Activated naive CD4-positive, alpha-beta T cell treated with anti-CD3 and anti-CD28 coated beads, Interleukin-2, amount 50 U/mL, for 72 hours (primary cell): ENCODE results near the gene ZNF648. TPM values are rescaled to one million over a fixed set of nuclear protein-coding genes. Genes with fewer than 3 reads are reported as not detected.
A peak's percentile ranks its signal among the peaks of the same experiment; 100 is the strongest.
"Not testable (repeated sequence)": the region's sequence is repeated elsewhere in the genome, so short reads cannot be mapped to it uniquely, and the experiment has no call there.

ENCODE experiments used
- ATAC-seq, 2 donors: fragments of 150-1000 bp; cut with Tn5 transposase; 2 replicates each; pipeline ENCODE4 v1.10.0; 2021; ENCODE audit warnings: mild to moderate bottlenecking in 2 of 2, moderate library complexity in 2 of 2
- DNase-seq, 2 donors: peaks; one replicate each; pipeline ENCODE4 v3.0.0; 2021 to 2022; ENCODE audit warnings: low spot score in 2 of 2
- H3K27ac Mint-ChIP-seq, 2 donors: one replicate each; pipeline ENCODE4 v1.8.0; 2022; ENCODE audit warnings: mild to moderate bottlenecking in 2 of 2, mixed read lengths in 2 of 2
- H3K36me3 Mint-ChIP-seq, 2 donors: one replicate each; pipeline ENCODE4 v1.8.0; 2022; ENCODE audit warnings: mixed read lengths in 2 of 2
- H3K9me3 Mint-ChIP-seq, 2 donors: one replicate each; pipeline ENCODE4 v1.8.0; 2022; ENCODE audit warnings: mixed read lengths in 2 of 2
- total RNA-seq, 2 donors: library from RNA; stranded (reverse); gene quantifications; one replicate each; pipeline ENCODE4 v1.2.3, GENCODE V29; 2022

Gene ZNF648
- total RNA-seq, 2 donors from 2014 or later = 0.12 TPM; not detected in 1

DNA sequence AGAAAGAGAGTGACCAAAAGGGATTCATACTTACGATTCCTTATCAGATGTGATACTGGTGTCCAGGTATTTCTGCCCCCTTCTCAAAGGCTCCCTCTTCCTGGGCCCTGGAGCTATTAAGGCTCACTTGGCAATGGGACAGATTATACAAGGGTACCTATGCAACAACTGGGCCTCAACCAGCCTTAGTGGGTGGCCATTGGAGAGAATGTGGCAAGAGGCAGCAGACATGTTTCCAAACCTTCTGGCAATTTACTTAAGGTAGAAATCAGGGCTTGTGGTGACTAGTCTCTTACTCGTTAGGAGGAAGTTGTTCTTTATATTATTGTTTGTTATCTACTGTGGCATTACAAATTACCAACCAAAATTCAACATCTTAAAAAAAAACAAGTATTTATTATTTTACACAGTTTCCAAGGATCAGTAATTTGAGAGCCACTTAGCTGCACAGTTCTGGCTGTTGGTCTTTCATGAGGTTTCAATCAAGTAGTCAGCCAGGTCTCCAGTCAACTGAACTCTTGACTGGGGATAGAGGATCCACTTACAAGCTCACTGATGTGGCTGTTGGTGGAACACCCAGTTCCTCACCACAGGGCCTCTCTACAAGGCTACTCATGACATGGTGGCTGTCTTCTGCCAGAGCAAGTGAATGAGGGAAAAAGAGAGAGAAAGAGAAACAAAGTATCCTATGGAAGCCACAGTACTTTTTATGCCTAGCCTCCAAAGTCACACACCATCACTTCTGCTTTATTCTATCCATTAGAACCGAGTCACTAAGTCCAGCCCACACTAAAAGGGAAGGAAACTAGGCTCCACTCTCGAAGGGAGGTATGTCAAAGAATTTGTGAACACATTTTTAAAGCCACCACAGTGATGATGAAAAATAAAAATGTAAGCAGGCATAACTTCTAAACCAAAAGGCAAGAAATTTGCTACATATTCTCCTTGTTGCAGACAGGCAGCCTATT, 10.7 kb downstream of the ZNF648 start:
- Mint-ChIP-seq H3K36me3 (no peaks in the 10 kb centered on the region), H3K27ac (no peak overlapping the region), H3K9me3 (peaks cover 0 to 5% of the 10 kb centered on the region in 2 donors)
- DNase-seq (no peak), ATAC-seq (peak in 1 of 2 donors; percentile 18)

DNA sequence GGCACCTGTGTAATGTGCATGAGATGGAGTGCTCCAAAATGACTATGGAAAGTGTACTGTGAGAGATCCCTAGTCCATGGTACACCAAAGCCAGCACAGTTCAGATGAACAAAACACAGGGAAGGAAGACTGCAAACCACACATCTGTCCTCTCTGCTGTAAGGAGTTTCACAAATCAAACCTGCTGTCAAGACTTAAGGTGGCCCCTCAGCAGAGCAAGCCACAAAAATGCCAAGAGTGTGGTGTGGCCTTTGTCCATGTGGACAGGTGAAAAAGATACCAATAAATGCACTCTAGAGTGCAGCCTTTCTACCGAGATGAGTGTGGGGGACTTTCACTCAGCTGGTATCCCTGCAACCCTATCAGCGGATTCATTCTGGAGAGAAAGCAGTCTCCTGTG, 12.9 kb downstream of the ZNF648 start:
- Mint-ChIP-seq H3K9me3 (peaks cover 6 to 10% of the 10 kb centered on the region in 2 donors), H3K27ac (no peak overlapping the region), H3K36me3 (peaks cover 6 to 8% of the 10 kb centered on the region in 2 donors)
- no peak for DNase-seq
- no peak for ATAC-seq

DNA sequence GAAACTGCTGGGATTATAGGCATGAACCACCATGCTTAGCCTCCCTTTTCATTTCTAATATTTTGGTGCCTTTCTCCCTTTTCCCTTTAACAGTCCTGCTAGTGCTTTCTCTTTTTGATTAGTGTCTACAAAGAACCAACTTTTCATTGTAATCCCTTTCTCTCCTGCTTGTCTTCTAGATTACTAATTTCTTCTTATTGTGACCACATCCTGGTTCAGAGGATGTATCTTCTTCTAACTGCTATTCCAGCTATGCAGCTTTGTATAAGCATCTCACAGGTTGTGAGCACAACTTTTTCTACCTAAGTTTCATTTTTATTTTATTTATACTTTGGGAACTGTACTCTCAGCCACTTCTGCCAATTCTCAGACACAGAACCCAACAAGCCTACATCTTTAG, 14.7 kb downstream of the ZNF648 start:
- Mint-ChIP-seq H3K36me3 (peaks cover 6 to 8% of the 10 kb centered on the region in 2 donors), H3K27ac (peak overlapping the region in 1 of 2 donors; percentile 73), H3K9me3 (peaks cover 6 to 13% of the 10 kb centered on the region in 2 donors)
- DNase-seq (no peak), ATAC-seq (peak; percentile 59 to 95)

DNA sequence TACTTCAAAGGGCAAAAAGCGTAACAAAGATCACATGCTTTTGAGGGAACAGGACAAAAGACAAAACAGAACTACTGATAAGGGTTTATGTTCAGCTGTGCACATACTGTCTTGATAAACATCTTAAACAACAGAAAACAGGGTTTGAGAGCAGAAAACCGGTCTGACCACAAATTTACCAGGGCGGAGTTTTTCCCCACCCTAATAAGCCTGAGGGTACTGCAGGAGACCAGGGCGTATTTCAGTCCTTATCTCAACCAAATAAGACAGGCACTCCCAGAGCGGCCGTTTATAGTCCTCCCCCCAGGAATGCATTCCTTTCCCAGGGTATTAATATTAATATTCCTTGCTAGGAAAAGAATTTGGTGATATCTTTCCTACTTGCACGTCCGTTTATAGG, 16.0 kb downstream of the ZNF648 start:
- H3K9me3 Mint-ChIP-seq = peaks cover 6 to 16% of the 10 kb centered on the region in 2 donors
- not testable (repeated sequence) for ATAC-seq, DNase-seq, H3K27ac Mint-ChIP-seq, H3K36me3 Mint-ChIP-seq

DNA sequence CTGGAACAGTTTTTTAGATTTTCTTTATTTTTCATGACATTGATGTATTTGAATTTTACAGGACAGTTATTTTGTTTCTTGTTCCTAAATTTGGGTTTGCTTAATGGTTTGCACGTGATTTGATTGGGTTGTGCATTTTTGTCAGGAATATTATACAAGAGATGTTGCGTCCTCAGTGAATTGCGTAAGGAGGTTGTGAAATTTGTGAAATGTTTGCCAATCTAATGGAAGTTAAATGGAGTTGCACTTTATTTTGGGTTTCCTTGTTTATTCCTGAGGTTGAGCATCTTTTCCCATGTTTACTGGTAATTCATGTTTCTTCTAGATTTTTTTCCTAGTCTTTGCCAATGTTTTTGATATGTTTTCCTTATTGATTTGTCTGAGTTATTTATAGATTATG, 19.9 kb downstream of the ZNF648 start:
- H3K27ac Mint-ChIP-seq = no peak overlapping the region
- no peak for DNase-seq
- peaks cover 6 to 13% of the 10 kb centered on the region in 2 donors for H3K9me3 Mint-ChIP-seq
- H3K36me3 Mint-ChIP-seq = peaks cover 6 to 16% of the 10 kb centered on the region in 2 donors
- ATAC-seq = no peak

DNA sequence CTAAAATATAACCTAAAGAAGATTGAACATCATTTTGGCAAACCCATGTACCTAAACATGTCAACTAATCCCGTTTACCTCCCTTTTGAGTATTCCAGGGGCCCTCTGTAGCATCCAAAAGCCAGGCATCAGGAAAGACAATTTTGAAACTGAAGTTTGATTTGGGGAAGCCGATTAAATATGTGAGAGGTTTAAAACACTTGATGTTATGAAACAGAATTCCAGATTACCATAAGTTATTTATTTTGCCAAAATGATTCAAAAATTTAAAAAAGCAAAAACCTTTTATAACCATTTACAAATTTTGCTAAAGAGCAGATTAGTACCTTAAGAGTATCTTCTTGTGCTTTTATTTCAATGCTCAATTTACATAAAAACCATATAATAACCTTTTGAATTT, 23.3 kb downstream of the ZNF648 start:
- ATAC-seq = no peak

DNA sequence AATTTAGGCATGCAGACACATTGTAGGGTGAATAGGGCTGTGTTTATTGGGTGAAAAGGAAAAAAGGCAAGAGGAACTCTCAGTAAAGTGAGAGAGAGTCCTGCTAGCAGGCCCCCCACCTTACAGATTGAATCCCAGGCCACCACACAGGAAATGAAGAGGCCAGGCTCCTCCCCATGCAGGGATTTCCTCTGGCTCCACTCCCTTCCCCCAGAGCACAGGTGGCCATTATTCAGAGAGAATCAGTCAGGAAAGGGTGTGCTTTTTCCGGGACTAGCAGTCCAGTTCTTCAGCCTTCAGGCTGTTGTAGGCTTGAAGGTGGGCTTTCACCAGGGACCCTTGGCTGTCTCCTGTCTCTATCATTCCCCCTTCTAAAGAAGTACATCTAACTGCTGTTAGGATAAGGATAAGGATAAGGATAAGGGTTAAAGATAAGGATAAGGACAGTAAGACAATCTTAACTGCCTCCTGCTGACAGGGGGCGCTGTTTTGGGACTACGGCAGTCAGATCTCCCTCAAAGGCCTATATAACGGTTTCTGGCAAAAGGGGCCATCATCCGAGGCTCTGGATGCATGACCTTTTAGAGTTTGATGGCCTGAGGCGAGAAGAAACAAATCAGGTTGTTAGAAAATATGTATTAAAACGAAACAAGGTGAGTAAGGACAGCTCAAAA, 26.3 kb downstream of the ZNF648 start:
- ATAC-seq (no peak), DNase-seq (peak in 1 of 2 donors; percentile 25)
- Mint-ChIP-seq H3K27ac (peak overlapping the region in 1 of 2 donors; percentile 65), H3K9me3 (peaks cover 0 to 3% of the 10 kb centered on the region in 2 donors), H3K36me3 (peaks cover 0 to 7% of the 10 kb centered on the region in 2 donors)

More for the DNA sequence above, 23.3 kb downstream of the ZNF648 start:
- peaks cover 0 to 7% of the 10 kb centered on the region in 2 donors for H3K36me3 Mint-ChIP-seq
- no peak overlapping the region for H3K27ac Mint-ChIP-seq
- DNase-seq = no peak
- peaks cover 0 to 9% of the 10 kb centered on the region in 2 donors for H3K9me3 Mint-ChIP-seq

DNA sequence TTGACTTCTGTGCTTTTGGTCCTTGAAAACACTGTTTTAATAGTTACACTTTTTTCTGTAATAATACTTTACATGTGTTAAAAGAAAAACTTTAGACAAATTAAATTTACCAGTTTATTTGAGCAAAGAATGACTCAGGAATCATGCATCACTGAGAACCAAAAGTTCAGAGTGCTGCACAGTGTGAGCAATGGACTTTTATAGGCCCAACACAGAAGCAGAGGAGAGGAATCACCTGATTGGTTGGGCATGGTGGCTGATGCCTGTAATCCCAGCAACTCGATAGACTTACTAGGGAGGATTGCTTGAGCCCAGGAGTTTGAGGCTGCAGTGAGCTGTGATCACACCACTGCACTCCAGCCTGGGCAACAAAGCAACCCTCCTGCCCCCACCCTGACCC, 29.3 kb downstream of the ZNF648 start:
- Mint-ChIP-seq H3K9me3 (peaks cover 0 to 3% of the 10 kb centered on the region in 2 donors), H3K36me3 (peaks cover 10 to 12% of the 10 kb centered on the region in 2 donors), H3K27ac (no peak overlapping the region)
- DNase-seq (no peak), ATAC-seq (no peak)

DNA sequence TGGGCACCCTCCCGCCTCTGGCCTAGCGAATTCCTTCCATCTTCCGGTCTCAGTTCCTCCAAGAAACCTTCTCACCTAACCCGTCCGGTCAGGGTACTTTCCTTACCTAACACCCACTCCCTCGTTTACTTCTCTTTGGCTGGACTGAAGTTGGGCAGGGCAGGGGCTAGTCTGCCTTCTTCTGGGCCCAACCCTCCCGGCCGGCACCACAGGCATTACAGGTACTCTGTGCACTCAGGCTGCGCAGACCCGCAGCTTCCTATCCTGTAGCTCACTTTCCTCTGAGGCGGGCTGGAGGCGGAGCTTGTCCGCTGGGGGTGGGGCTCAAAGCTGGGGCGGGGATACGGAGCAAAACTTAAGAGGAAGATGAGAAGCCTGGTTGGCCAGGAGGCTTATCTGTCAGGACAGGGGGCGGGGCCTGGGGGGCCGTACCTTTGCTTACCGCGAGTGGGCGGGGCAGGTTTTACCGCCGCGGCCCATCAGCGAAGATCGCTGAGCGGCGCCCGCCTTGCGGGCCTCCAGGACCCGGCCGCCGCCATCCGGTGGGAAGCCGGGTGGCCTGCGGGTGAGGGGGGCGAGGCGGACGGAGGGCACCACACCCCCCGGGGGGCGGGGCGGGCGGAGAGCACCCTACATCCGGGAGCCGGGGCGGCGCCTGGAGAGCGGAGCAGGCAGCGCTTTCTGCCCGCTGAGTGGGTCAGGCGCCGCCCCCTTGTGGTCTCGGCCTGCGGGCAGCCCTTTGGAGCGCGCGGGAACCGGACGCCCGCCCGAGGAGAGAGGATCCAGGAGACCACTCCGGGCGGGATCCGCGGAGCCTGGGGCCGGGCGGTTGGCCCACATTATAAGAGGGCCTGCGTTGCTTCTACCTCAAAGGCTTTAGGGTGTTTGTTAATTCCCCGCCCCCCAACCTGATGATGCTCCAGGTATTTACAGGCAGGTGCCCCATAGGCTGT, 31.9 kb downstream of the ZNF648 start:
- DNase-seq = peak; percentile 97 to 99
- ATAC-seq = peak; percentile 92 to 93
- peak overlapping the region; percentile 93 to 98 for H3K27ac Mint-ChIP-seq
- H3K36me3 Mint-ChIP-seq = peaks cover 9 to 12% of the 10 kb centered on the region in 2 donors
- H3K9me3 Mint-ChIP-seq = no peaks in the 10 kb centered on the region

DNA sequence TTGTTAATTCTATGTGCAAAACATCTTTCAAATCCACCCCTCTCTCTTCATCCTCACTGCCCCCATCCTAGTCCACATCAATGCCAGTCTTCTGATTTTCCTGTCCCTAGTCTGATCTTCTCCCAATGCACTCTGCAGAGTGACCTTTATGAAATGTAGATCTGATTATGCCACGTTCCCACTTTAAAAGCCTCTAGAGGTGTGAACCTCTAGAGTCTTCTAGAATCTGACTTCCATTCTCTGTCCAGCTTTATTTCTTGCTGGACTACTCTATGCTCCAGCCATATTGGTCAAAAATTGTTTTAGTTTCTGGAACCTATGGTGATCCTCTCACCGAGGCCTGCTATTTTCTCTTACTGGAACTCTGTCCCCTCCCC, 32.5 kb downstream of the ZNF648 start:
- Mint-ChIP-seq H3K36me3 (peaks cover 9 to 12% of the 10 kb centered on the region in 2 donors), H3K9me3 (no peaks in the 10 kb centered on the region), H3K27ac (peak overlapping the region; percentile 93 to 98)
- DNase-seq = no peak
- no peak for ATAC-seq

DNA sequence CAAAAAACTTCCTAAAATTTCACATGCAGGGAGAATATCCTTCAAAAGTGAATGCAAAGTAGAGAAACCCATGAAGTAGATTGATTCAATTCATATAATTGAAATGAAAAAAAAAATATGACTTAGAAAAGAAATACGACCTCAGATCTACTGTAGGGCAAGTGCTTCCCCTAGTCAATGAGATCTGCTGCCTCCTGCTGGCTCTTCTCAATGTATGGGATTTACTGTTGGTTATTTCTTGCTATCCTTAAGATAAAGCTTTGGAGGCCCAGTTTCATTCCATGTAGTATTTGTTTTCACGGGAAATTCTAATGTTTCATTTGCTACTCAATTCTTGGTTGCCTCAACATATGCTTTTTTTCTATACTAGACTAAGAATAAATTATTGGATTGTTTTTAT, 46.2 kb downstream of the ZNF648 start:
- ATAC-seq (no peak), DNase-seq (no peak)
- H3K36me3 Mint-ChIP-seq = peaks cover under 1 to 10% of the 10 kb centered on the region in 2 donors
- peaks cover 3 to 10% of the 10 kb centered on the region in 2 donors for H3K9me3 Mint-ChIP-seq
- H3K27ac Mint-ChIP-seq = no peak overlapping the region

DNA sequence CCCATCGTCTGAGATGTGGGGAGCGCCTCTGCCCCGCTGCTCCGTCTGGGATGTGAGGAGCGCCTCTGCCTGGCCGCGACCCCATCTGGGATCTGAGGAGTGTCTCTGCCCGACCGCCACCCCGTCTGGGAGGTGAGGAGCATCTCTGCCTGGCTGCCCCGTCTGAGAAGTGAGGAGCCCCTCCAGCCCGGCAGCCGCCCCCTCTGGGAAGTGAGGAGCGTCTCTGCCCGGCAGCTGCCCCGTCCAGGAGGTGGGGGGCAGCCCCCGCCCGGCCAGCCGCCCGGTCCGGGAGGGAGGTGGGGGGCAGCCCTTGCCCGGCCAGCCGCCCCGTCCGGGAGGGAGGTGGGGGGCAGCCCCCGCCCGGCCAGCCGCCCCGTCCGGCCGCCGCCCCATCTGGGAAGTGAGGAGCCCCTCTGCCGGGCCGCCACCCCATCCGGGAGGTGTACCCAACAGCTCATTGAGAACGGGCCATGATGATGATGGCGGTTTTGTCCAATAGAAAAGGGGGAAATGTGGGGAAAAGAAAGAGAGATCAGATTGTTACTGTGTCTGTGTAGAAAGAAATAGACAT, 50.6 kb downstream of the ZNF648 start:
- DNase-seq, H3K27ac Mint-ChIP-seq, ATAC-seq: not testable (repeated sequence)
- Mint-ChIP-seq H3K9me3 (peaks cover 11 to 16% of the 10 kb centered on the region in 2 donors), H3K36me3 (peaks cover 7 to 31% of the 10 kb centered on the region in 2 donors)

DNA sequence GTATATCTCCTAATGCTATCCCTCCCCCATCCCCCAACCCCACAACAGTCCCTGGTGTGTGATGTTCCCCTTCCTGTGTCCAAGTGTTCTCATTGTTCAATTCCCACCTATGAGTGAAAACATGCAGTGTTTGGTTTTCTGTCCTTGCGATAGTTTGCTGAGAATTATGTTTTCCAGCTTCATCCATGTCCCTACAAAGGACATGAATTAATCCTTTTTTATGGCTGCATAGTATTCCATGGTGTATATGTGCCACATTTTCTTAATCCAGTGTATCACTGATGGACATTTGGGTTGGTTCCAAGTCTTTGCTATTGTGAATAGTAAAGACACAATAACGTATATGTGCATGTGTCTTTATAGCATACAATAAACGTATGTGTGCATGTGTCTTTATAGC, 56.1 kb downstream of the ZNF648 start:
- DNase-seq, ATAC-seq, H3K27ac Mint-ChIP-seq: not testable (repeated sequence)
- Mint-ChIP-seq H3K36me3 (peaks cover 7 to 35% of the 10 kb centered on the region in 2 donors), H3K9me3 (peaks cover 12 to 13% of the 10 kb centered on the region in 2 donors)

DNA sequence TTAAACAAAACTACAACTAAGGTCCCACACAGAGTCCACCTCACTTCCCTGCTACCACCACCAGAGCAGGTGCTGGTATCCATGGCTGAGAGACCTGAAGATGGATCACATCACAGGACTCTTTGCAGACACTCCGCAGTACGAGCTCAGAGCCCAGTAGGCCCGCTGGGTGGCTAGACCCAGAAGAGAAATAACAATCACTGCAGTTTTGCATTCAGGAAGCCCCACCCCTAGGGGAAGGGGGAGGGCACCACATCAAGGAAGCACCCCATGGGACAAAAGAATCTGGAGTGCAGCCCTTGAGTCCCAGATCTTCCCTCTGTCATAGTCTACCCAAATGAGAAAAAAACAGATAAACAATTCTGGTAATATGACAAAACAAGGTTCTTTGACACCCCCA, 56.9 kb downstream of the ZNF648 start:
- DNase-seq = no peak
- peaks cover 3 to 27% of the 10 kb centered on the region in 2 donors for H3K36me3 Mint-ChIP-seq
- no peak overlapping the region for H3K27ac Mint-ChIP-seq
- no peak for ATAC-seq
- H3K9me3 Mint-ChIP-seq = peaks cover 5 to 8% of the 10 kb centered on the region in 2 donors
